ENCODE results near the gene HRAS.

HRAS gene

DNA sequence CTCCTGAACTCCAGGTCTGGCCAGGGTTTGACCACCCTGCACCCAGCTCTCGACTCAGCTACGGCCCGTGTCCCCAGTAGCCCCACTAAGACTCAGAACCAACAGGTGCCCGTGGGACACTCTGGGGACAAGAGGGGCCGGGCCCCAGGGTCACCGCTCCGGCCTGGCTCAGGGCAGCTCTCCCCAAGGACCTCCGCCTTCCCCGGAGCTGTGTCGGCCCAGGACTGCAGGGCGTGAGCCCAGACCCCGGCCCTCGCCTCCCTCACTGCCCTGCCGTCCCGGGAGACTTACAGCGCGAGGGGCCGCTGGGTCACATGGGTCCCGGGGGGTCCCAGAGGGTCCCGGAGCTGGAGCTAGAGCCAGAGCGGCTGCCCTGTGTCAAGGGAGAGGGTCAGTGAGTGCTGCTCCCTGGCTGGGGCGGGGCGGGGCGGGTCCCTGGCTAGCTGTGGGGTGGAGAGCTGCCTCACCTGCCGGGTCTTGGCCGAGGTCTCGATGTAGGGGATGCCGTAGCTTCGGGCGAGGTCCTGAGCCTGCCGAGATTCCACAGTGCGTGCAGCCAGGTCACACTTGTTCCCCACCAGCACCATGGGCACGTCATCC, 2.3 kb downstream of the HRAS start:
- H3K4me1 Mint-ChIP-seq = peaks cover 14% of the 10 kb centered on the region
- no peak for DNase-seq
- peak overlapping the region; percentile 38 for H3K4me3 Mint-ChIP-seq
- no peaks in the 10 kb centered on the region for H3K36me3 Mint-ChIP-seq (ENCODE audit: low read depth)
- H3K9me3 Mint-ChIP-seq = no peaks in the 10 kb centered on the region
- no peak overlapping the region for H3K27ac Mint-ChIP-seq
- H3K27me3 Mint-ChIP-seq (ENCODE audit: low read depth, poor library complexity) = peaks cover 15% of the 10 kb centered on the region
- TF ChIP-seq, protein P1, sequence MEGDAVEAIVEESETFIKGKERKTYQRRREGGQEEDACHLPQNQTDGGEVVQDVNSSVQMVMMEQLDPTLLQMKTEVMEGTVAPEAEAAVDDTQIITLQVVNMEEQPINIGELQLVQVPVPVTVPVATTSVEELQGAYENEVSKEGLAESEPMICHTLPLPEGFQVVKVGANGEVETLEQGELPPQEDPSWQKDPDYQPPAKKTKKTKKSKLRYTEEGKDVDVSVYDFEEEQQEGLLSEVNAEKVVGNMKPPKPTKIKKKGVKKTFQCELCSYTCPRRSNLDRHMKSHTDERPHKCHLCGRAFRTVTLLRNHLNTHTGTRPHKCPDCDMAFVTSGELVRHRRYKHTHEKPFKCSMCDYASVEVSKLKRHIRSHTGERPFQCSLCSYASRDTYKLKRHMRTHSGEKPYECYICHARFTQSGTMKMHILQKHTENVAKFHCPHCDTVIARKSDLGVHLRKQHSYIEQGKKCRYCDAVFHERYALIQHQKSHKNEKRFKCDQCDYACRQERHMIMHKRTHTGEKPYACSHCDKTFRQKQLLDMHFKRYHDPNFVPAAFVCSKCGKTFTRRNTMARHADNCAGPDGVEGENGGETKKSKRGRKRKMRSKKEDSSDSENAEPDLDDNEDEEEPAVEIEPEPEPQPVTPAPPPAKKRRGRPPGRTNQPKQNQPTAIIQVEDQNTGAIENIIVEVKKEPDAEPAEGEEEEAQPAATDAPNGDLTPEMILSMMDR (IDR thresholded peaks at IDR 0.05) = no peak

DNA sequence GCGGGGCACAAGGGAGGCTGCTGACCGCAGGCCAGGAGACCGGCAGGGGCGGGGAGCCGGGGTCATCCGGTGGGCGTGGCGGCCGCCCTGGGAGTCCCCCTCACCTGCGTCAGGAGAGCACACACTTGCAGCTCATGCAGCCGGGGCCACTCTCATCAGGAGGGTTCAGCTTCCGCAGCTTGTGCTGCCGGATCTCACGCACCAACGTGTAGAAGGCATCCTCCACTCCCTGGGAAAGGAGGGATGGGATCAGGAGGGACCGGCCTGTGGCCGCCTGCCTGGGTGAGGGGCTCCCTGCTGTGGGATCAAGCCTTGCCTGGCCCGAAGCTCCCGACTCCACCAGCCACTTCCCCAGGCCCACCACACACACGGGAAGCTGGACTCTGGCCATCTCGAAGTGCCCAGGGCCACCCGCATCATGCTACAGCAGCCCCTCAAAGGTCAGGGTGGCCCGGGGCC, 2.8 kb downstream of the HRAS start:
- Mint-ChIP-seq H3K4me1 (peaks cover 9% of the 10 kb centered on the region), H3K9me3 (no peaks in the 10 kb centered on the region), H3K27me3 (ENCODE audit: low read depth, poor library complexity) (peaks cover 9% of the 10 kb centered on the region), H3K36me3 (ENCODE audit: low read depth) (no peaks in the 10 kb centered on the region), H3K4me3 (no peak overlapping the region), H3K27ac (no peak overlapping the region)
- no peak for DNase-seq
- TF ChIP-seq, protein P1 (IDR thresholded peaks at IDR 0.05) = no peak

DNA sequence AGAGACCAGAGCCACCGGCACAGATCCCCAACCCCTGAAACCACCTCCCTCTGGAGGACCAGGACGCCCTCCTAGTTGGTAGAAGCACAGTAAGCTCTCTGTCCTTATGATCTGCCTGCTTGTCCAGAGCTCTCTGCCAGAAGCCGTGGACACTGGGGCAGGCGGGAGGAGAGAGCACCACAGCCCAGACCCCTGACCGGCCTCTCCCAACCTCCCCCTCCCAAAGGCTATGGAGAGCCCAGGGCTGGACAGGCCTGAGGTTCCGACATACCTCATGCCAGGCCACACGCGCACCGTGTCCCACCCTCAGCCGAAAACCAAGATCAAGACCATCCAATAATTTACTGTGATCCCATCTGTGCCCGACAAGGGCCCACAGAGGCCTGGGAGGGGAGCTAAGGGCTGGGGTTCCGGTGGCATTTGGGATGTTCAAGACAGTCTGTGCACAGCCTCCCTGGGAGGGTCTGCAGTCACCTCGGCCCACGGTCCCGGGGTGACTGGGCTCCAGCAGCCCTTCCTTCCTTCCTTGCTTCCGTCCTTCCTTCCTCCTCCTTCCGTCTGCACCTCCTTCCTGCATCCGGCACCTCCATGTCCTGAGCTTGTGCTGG, 3.4 kb downstream of the HRAS start:
- peaks cover 9% of the 10 kb centered on the region for H3K4me1 Mint-ChIP-seq
- TF ChIP-seq, protein P1 (IDR thresholded peaks at IDR 0.05) = no peak
- H3K4me3 Mint-ChIP-seq = no peak overlapping the region
- no peak for DNase-seq
- H3K27ac Mint-ChIP-seq = no peak overlapping the region
- H3K27me3 Mint-ChIP-seq (ENCODE audit: low read depth, poor library complexity) = peaks cover 5% of the 10 kb centered on the region
- no peaks in the 10 kb centered on the region for H3K9me3 Mint-ChIP-seq
- no peaks in the 10 kb centered on the region for H3K36me3 Mint-ChIP-seq (ENCODE audit: low read depth)

DNA sequence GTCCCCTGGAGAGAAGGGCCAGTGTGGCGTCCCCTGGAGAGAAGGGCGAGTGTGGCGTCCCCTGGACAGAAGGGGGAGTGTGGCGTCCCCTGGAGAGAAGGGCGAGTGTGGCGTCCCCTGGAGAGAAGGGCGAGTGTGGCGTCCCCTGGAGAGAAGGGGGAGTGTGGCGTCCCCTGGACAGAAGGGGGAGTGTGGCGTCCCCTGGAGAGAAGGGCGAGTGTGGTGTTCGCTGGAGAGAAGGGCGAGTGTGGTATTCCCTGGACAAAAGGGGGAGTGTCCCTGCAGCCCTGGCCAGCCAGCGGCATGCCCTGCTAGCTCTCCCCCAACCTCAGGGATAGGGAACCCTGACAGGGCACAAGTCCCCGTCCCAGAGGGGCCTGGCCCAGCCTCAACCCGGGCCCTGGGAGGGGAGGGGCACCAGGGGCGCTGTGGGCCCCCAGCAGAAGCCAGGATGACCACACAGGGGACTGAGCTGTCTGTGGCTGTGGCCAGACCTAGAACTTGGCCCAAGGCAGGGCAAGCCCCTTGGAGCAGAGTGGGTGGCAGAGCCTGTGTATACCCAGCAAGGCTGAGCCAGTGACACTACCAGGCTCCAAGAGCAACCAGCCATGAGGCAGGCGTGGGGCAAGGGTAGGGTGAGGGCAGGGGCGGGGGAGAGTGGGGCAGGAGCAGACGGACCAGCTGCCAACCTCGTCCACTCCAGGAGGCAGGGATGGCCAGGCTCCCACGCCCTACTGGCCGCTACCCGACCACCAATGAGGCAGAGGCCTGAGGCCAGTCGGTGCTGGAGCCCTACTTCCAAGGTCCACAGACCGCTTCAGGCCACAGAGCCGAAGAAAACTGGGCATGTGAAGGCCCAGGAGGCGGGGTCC, 4.2 kb downstream of the HRAS start:
- no peak overlapping the region for H3K27ac Mint-ChIP-seq
- H3K36me3 Mint-ChIP-seq (ENCODE audit: low read depth) = no peaks in the 10 kb centered on the region
- H3K9me3 Mint-ChIP-seq = peaks cover 2% of the 10 kb centered on the region
- DNase-seq = no peak
- peaks cover 9% of the 10 kb centered on the region for H3K4me1 Mint-ChIP-seq
- H3K4me3 Mint-ChIP-seq = no peak overlapping the region
- H3K27me3 Mint-ChIP-seq (ENCODE audit: low read depth, poor library complexity) = peaks cover 2% of the 10 kb centered on the region
- TF ChIP-seq, protein P1 (IDR thresholded peaks at IDR 0.05) = no peak

DNA sequence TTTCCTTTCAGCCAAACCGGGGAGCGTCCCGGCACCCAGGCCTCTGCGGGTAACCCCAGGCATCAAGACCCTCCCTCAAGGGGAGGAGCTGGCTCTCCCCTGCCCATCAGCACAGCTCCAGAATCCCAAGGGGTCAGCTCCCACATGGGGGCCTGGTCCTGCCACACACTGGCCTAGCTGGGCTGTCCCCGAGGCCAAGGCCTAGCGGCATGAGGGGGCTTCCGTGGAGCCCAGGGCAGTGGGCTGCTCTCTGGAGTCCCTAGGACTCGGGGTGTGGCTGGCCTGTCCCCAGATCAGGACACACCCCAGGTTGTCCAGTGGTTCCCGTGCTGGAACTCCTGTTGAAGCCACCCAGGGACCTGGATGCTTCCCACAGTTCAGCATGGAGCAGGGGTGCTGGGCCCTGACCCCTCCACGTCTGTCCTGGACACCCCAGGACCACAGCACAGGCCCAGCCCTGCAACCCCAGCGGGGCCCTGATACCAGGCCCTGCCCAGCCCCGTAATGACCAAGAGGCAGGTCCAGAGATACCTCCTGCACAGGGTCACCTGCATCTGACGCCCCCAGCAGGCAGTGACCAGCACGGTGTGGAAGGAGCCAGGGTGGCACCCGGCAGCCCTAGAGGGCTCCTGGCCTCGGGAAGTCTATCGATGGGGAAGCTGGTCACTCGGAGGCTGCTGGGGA, 5.5 kb downstream of the HRAS start:
- Mint-ChIP-seq H3K4me3 (no peak overlapping the region), H3K27ac (no peak overlapping the region), H3K27me3 (ENCODE audit: low read depth, poor library complexity) (no peaks in the 10 kb centered on the region), H3K4me1 (peaks cover 9% of the 10 kb centered on the region), H3K36me3 (ENCODE audit: low read depth) (no peaks in the 10 kb centered on the region), H3K9me3 (peaks cover 3% of the 10 kb centered on the region)
- DNase-seq = no peak
- TF ChIP-seq, protein P1 (IDR thresholded peaks at IDR 0.05) = no peak

Data from nephron progenitor cell (in vitro differentiated cells).